Lung (tissue), 12 donors: ENCODE results near the gene UBXN4. TPM values are rescaled to one million over a fixed set of nuclear protein-coding genes. Genes with fewer than 3 reads are reported as not detected.

Experiments
- ATAC-seq: fragments of 200-7000 bp; cut with Tn5 transposase; one replicate; pipeline ENCODE4 v1.9.1; 2020; ENCODE audit warnings: moderate number of reproducible peaks; ENCODE audit not compliant: insufficient read depth, low FRiP score
- DNase-seq, 3 donors: peaks; one replicate each; pipeline ENCODE4 v3.0.0-alpha.2; 2013 to 2017
- H3K27ac ChIP-seq, 2 donors: one replicate each; pipeline ENCODE4 v1.5.1; 2013; ENCODE audit warnings: mild to moderate bottlenecking in 2 of 2, moderate library complexity in 2 of 2, control low read depth in 1 of 2, inconsistent platforms in 1 of 2, low read depth in 1 of 2, low read length in 1 of 2
- H3K27me3 ChIP-seq, 3 donors: one replicate each; pipeline ENCODE4 v1.5.1; 2013; ENCODE audit warnings: low read length in 2 of 3; ENCODE audit not compliant: control insufficient read depth in 3 of 3, insufficient read depth in 3 of 3
- H3K36me3 ChIP-seq, 4 donors: one replicate each; pipeline ENCODE4 v1.5.1; 2013; ENCODE audit warnings: low read length in 4 of 4, mild to moderate bottlenecking in 1 of 4, moderate library complexity in 1 of 4; ENCODE audit not compliant: control insufficient read depth in 4 of 4, insufficient read depth in 4 of 4
- H3K4me1 ChIP-seq, 5 donors: one replicate each; pipeline ENCODE4 v1.5.1; 2013; ENCODE audit warnings: low read length in 5 of 5, mild to moderate bottlenecking in 2 of 5, moderate library complexity in 1 of 5; ENCODE audit not compliant: control insufficient read depth in 5 of 5, insufficient read depth in 5 of 5
- H3K4me3 ChIP-seq: one replicate; pipeline ENCODE4 v1.5.1; 2013; ENCODE audit warnings: mild to moderate bottlenecking, control low read depth, moderate library complexity
- H3K9ac ChIP-seq, 2 donors: one replicate each; pipeline ENCODE4 v1.5.1; 2013; ENCODE audit warnings: low read length in 2 of 2, control low read depth in 1 of 2; ENCODE audit not compliant: insufficient read depth in 1 of 2
- H3K9me3 ChIP-seq, 4 donors: one replicate each; pipeline ENCODE4 v1.5.1; 2013; ENCODE audit warnings: low read length in 3 of 4, mild to moderate bottlenecking in 1 of 4, moderate library complexity in 1 of 4; ENCODE audit not compliant: control insufficient read depth in 4 of 4, insufficient read depth in 3 of 4
- CTCF ChIP-seq: IDR thresholded peaks from 2 replicates; pipeline ENCODE4 v1.5.1; 2012; ENCODE audit warnings: mild to moderate bottlenecking; ENCODE audit errors: control extremely low read depth, extremely low read depth
- WGBS, 2 donors: extraction: QIAGEN DNeasy Blood & Tissue Kit; methylation state at CpG; one replicate each; pipeline ENCODE4 v1.1.7; 2013; 5-methylcytosine and 5-hydroxymethylcytosine counted together
- polyA plus RNA-seq, 2 donors: library from polyadenylated mRNA; stranded (reverse); fragments of 200-250 nt; gene quantifications; one replicate each; pipeline ENCODE4 v1.2.1, GENCODE V29; 2013
- total RNA-seq, 2 donors: library from RNA; depleted of rRNA in 1 of 2; stranded (reverse); fragments of >200 nt in 1 of 2; gene quantifications; one replicate each; pipeline ENCODE4 v1.2.1, GENCODE V29; 2014 to 2021
- donor health status: control.
- donor health status: control.
- donor health status: Bipolar disorder and iron deficiency.
- donor health status: healthy.
- donor health status: DM: yes; HTN: yes; CAD: no.

The UBXN4 gene
- total and polyA plus RNA-seq, 4 donors, result 39.7 to 121 (median 65.9) TPM

- 74 to 77% methylated on average over 8 of the region's 8 CpGs for WGBS, 2 donors
- ATAC-seq (no peak), DNase-seq (no peak)
- peaks cover 0 to 3% (median 0%) of the 10 kb centered on the region in 4 donors for H3K9me3 ChIP-seq
- no peaks in the 10 kb centered on the region for H3K27me3 ChIP-seq
- no peak for TF ChIP-seq CTCF
- no peaks in the 10 kb centered on the region for H3K36me3 ChIP-seq
- H3K4me3 ChIP-seq, result no peak overlapping the region
- H3K27ac ChIP-seq, result no peak overlapping the region
- no peaks in the 10 kb centered on the region for H3K4me1 ChIP-seq
- no peak overlapping the region for H3K9ac ChIP-seq
Observed at GRCh38 chr2:135818937-135819610, 77.4 kb downstream of the UBXN4 start.

GRCh38 chr2:135820003-135820618 lies 78.5 kb downstream of the UBXN4 start:
- no peak for DNase-seq
- peaks cover 0 to 3% (median 0%) of the 10 kb centered on the region in 4 donors for H3K9me3 ChIP-seq
- no peaks in the 10 kb centered on the region for H3K27me3 ChIP-seq
- no peak overlapping the region for H3K4me3 ChIP-seq
- no peak overlapping the region for H3K27ac ChIP-seq
- H3K9ac ChIP-seq, result no peak overlapping the region
- TF ChIP-seq CTCF, result no peak
- ATAC-seq, result no peak
- 25 to 53% methylated on average over 9 of the region's 9 CpGs for WGBS, 2 donors
- H3K4me1 ChIP-seq, result no peaks in the 10 kb centered on the region
- H3K36me3 ChIP-seq, result no peaks in the 10 kb centered on the region

- H3K27me3 ChIP-seq, result no peaks in the 10 kb centered on the region
- peaks cover 0 to 3% (median 0%) of the 10 kb centered on the region in 4 donors for H3K9me3 ChIP-seq
- H3K27ac ChIP-seq, result no peak overlapping the region
- H3K36me3 ChIP-seq, result no peaks in the 10 kb centered on the region
- peaks cover 0 to 8% (median 0%) of the 10 kb centered on the region in 5 donors for H3K4me1 ChIP-seq
- 98 to 100% methylated on average over 2 of the region's 2 CpGs for WGBS, 2 donors
- TF ChIP-seq CTCF, result no peak
- no peak overlapping the region for H3K9ac ChIP-seq
- DNase-seq, result no peak
- ATAC-seq, result no peak
- no peak overlapping the region for H3K4me3 ChIP-seq
Observed at GRCh38 chr2:135821190-135821589, 79.5 kb downstream of the UBXN4 start.
